GM15510 (cell line): Measurements from ENCODE around the gene RAD51B.

Source experiments
- POLR2A ChIP-seq: IDR thresholded peaks from 3 replicates; pipeline ENCODE4 v1.6.1; 2011; ENCODE audit warnings: borderline replicate concordance; ENCODE audit not compliant: insufficient read length; ENCODE audit errors: extremely low read depth

Gene RAD51B

DNA sequence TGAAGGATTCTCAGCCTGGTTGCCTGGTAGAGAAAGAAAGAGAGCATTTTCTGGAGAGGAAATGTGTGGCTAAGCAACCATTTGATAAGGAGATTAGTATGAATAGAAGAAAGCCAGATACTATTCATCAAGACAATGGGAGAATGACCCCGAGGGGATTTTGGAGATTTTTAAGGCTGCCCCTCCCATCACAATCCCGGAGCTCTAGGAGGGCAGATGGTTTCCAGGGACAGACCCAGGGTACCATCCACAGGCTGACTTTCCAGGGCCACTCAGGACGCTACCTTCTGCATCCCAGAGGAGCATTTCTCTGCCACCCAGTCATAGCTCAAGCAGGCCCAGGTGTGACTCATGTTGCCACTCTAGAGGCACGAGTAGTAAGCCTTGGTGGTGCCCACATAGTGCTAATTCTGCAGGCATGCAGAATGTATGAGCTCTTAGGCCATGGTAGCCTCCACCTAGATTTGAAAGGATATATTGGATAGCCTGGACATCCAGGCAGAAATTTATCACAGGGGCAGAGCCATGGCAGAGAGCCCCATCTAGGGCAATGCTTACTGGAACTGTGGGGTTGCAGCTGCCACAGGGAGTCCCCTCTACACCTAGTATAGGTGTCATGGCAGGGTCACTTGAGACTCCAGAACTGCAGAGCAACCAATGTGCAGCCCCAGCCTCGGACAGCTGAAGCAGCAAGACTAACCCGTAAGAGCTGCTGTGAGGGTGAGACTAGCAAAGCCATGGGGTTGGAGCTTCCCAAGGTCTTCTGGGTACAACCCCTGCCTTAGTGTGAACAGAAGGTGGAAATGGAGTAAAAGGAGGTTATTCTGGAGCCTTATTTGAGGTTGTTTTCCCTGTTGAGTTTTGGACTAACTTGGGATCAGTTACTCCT lies 607.3 kb downstream of the RAD51B start:
- TF ChIP-seq POLR2A: no peak

DNA sequence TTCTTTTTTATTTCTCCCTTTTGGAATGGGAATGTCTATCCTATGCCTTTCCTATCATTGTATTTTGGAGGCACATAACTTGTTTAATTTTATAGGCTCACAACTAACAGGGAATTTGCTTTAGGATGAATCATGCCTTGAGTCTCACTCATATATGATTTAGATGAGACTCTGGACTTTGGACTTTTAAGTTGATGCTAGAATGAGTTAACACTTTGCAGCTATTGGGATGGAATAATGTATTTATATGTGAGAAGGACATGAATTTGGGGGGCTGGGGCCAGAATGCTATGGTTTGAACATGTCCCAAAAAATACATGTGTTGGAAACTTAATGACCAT lies 607.9 kb downstream of the RAD51B start:
- no peak for TF ChIP-seq POLR2A

DNA sequence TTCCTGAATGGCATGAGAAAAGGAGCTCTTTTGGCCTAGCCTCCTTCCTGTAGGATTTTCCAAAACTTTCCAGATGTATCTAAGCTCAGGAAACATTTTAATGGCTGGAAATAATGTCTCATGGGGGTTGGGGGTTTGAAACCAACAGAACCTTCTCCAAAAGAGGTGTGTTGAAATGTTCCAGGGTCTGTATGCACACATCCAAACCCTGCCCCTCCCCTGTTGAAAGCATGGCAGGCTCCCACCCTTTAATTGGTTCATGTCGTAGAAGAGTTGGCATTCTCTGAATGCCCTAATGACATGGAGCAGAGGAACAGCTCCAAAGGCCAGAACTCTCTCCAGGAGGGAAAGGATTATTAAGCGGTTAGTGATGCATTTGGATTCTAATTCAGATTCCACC lies 620.1 kb downstream of the RAD51B start:
- no peak for TF ChIP-seq POLR2A

- TF ChIP-seq POLR2A: no peak
Measured at GRCh38 chr14:68440820-68441219, 621.2 kb downstream of the RAD51B start.

GRCh38 chr14:68441542-68441941 lies 622.0 kb downstream of the RAD51B start:
- no peak for TF ChIP-seq POLR2A

DNA sequence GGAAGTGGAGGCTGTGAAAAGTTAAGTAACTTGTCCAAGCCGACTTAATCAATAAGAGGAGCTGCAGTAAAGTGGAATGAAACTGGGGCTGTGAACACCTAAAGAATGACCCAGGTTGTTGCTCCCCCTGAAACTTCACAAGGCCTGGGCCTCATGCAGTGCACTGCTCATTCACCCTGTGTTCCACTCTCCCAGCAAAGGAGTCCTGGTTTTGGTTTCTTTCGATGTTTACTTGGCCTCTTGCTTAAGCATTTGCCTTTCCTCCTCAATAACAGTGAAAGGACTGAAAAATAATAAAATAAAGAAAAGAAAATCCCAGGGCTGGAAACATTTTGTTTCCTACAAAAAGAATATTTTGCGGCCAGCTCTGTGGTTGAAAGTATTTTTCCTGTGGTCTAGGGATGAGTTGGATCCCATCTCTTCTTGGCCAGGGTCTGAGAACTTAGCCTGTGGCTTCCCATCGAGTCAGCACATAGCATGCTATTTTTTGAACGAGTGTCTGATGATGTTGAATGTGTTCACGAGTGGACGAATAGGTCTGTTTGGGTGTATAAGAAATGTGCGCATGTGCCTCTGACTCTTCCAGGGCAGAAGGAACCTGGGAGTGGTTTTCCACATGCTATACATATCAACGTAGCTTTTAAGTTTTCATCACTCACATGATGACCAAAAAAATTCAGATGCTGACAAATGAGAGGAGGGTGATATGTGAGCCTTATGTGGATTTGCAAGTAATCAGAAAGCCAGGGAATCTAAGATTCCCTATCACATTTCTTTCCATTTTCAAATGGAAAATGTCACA lies 623.5 kb downstream of the RAD51B start:
- no peak for TF ChIP-seq POLR2A

GRCh38 chr14:68444449-68445168 lies 625.0 kb downstream of the RAD51B start:
- TF ChIP-seq POLR2A: no peak

- no peak for TF ChIP-seq POLR2A
Measured at GRCh38 chr14:68446243-68447040, 626.9 kb downstream of the RAD51B start.

- no peak for TF ChIP-seq POLR2A
Measured at GRCh38 chr14:68447581-68448251, 628.1 kb downstream of the RAD51B start.

GRCh38 chr14:68448252-68448902 lies 628.8 kb downstream of the RAD51B start:
- no peak for TF ChIP-seq POLR2A

GRCh38 chr14:68449561-68450181 lies 630.1 kb downstream of the RAD51B start:
- TF ChIP-seq POLR2A: no peak

DNA sequence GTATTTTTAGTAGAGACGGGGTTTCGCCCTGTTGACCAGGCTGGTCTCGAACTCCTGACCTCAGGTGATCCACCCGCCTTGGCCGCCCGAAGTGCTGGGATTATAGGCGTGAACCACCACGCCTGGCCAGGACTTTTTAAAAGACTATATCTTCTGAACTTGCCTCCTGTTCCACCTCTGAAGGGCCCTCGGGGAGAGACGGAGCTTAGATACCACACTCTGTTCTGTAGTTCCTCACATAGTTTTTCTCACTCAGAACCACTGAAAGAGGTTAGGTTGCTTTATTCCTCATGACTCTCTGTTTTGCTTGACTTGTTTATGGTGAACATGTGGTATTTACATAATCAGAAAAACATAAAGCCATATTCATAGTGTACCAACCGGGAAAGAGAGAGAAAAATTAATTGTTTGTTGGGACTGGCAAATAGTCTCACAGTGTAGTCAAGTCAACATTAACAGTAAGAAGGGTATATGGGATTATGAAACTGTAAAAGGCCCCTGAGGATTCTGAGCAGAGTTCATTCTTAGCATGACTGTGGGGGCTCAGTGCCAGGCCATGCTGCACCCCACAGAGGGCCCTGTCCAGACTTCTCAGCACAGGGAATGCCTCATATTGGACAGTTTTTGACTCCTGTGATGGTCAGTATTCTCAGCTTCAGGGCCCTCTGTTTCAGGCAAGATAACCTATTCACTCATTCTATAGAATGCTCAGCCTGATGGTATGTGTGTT lies 631.0 kb downstream of the RAD51B start:
- TF ChIP-seq POLR2A: no peak
